HG02642 (cell line): ENCODE data around the gene SMAD7.

Source experiments
- ATAC-seq: cut with Tn5 transposase; IDR thresholded peaks from one replicate; pipeline ENCODE4 v1.9.1; 2021; ENCODE audit warnings: mild to moderate bottlenecking; ENCODE audit not compliant: unreplicated experiment, poor library complexity

Gene SMAD7

GRCh38 chr18:48932822-48933510 lies 17.8 kb downstream of the SMAD7 start:
- ATAC-seq: no peak

- no peak for ATAC-seq
Observed at GRCh38 chr18:48932462-48932818, 18.3 kb downstream of the SMAD7 start.

GRCh38 chr18:48931680-48932461 lies 18.9 kb downstream of the SMAD7 start:
- peak; percentile 29 for ATAC-seq

GRCh38 chr18:48930926-48931325 lies 19.8 kb downstream of the SMAD7 start:
- ATAC-seq: no peak

- ATAC-seq: no peak
Observed at GRCh38 chr18:48929941-48930713, 20.6 kb downstream of the SMAD7 start.

GRCh38 chr18:48929212-48929612 lies 21.6 kb downstream of the SMAD7 start:
- ATAC-seq: no peak

- peak; percentile 84 for ATAC-seq
Observed at GRCh38 chr18:48928787-48929186, 22.0 kb downstream of the SMAD7 start.

GRCh38 chr18:48927286-48928080 lies 23.3 kb downstream of the SMAD7 start:
- ATAC-seq: no peak

GRCh38 chr18:48926420-48926857 lies 24.3 kb downstream of the SMAD7 start:
- no peak for ATAC-seq

GRCh38 chr18:48925491-48925780 lies 25.3 kb downstream of the SMAD7 start:
- ATAC-seq: no peak

- no peak for ATAC-seq
Observed at GRCh38 chr18:48924630-48925490, 25.9 kb downstream of the SMAD7 start.

- peak; percentile 30 for ATAC-seq
Observed at GRCh38 chr18:48923746-48924629, 26.8 kb downstream of the SMAD7 start.

- no peak for ATAC-seq
Observed at GRCh38 chr18:48922801-48923730, 27.7 kb downstream of the SMAD7 start.

- no peak for ATAC-seq
Observed at GRCh38 chr18:48922226-48922800, 28.5 kb downstream of the SMAD7 start.

GRCh38 chr18:48921305-48922225 lies 29.2 kb downstream of the SMAD7 start:
- no peak for ATAC-seq

GRCh38 chr18:48920408-48921038 lies 30.2 kb downstream of the SMAD7 start:
- ATAC-seq: no peak
